Activated CD4-positive, alpha-beta T cell treated with anti-CD3 and anti-CD28 coated beads, Interleukin-10, Interleukin-2, amounts not matched to agents 100 ng/mL and 50 ng/mL, durations not matched to agents 16 hours and 8 hours (primary cell): Measurements from ENCODE around the gene BBOX1.
"Not testable (repeated sequence)": the region's sequence is repeated elsewhere in the genome, so short reads cannot be mapped to it uniquely, and the experiment has no call there.

ENCODE experiments used
- DNase-seq: peaks from one replicate; pipeline ENCODE4 v3.0.0-alpha.2; 2020

The BBOX1 gene

GRCh38 chr11:27040302-27041115 lies at the start of gene BBOX1:
BBOX1 (plus strand) TSS chr11:27040815; CDS start chr11:27055431, 14,616 bp downstream.
- DNase-seq: no peak

- DNase-seq: no peak
These were observed 48.5 kb upstream of the BBOX1 start for GRCh38 chr11:26992031-26992541.

- no peak for DNase-seq
These were observed 46.6 kb upstream of the BBOX1 start, which contains the start of gene FIBIN for GRCh38 chr11:26993965-26994457. FIBIN (plus strand) TSS chr11:26994112; CDS start chr11:26994527, 415 bp downstream.

GRCh38 chr11:26994631-26995095 lies 46.0 kb upstream of the BBOX1 start:
- DNase-seq: no peak

- no peak for DNase-seq
These were observed 44.7 kb upstream of the BBOX1 start for GRCh38 chr11:26995701-26996460.

GRCh38 chr11:26997378-26997777 lies 43.2 kb upstream of the BBOX1 start:
- no peak for DNase-seq

GRCh38 chr11:27001136-27001730 lies 39.4 kb upstream of the BBOX1 start:
- DNase-seq: not testable (repeated sequence)

- DNase-seq: no peak
These were observed 38.2 kb upstream of the BBOX1 start for GRCh38 chr11:27002431-27002830.

- DNase-seq: no peak
These were observed 37.8 kb upstream of the BBOX1 start for GRCh38 chr11:27002838-27003237.

- DNase-seq: no peak
These were observed 36.5 kb upstream of the BBOX1 start for GRCh38 chr11:27004103-27004502.

GRCh38 chr11:27008811-27009535 lies 31.6 kb upstream of the BBOX1 start:
- DNase-seq: no peak

GRCh38 chr11:27011560-27012233 lies 28.9 kb upstream of the BBOX1 start:
- no peak for DNase-seq

GRCh38 chr11:27012234-27012921 lies 28.2 kb upstream of the BBOX1 start:
- peak; percentile 2 for DNase-seq

- no peak for DNase-seq
These were observed 26.7 kb upstream of the BBOX1 start for GRCh38 chr11:27013781-27014361.

GRCh38 chr11:27018902-27019529 lies 21.6 kb upstream of the BBOX1 start:
- DNase-seq: no peak

- no peak for DNase-seq
These were observed 19.9 kb upstream of the BBOX1 start for GRCh38 chr11:27020751-27021150.

- no peak for DNase-seq
These were observed 17.9 kb upstream of the BBOX1 start for GRCh38 chr11:27022659-27023251.

- no peak for DNase-seq
These were observed 15.8 kb upstream of the BBOX1 start for GRCh38 chr11:27024865-27025264.

- no peak for DNase-seq
These were observed 15.2 kb upstream of the BBOX1 start for GRCh38 chr11:27025312-27025955.
